ENCODE data around the gene CA11.
"Not testable (repeated sequence)": the region's sequence is repeated elsewhere in the genome, so short reads cannot be mapped to it uniquely, and the experiment has no call there.

Gene CA11

DNA sequence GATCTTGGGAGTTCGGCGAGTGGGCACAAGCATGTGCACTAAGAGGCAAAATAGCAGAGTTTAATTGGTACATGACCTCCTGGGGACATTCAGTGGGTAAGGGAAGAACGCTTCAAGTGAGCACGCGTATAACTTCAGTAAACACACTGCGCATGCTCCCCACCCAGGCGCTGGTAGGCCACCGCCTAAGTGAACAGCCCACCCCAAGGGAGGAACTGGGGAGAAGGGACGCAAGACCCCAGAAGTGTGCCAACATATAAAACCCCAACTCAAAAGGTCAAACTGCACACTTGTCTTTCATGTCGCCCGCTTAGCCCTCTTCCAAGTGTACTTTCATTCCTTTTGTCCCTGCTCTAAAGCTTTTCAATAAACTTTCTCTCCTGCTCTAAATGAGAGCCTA lies 37.4 kb upstream of the CA11 start:
- ChIA-PET CTCF (interaction anchor here (0.7 kb wide), 1 partner anchor 8 kb away, joined by 3 read pairs; no protein-coding TSS in a partner anchor), POLR2A (no interaction called here)
- H3K4me3 ChIP-seq (ENCODE audit: control insufficient read depth in 1 of 7, extremely low read depth in 1 of 7, insufficient read depth in 4 of 7, low read depth in 2 of 7, low read length in 6 of 7) = peak overlapping the region in 5 of 7 experiments; percentile 10 to 67 (median 45)
- H3K4me1 ChIP-seq (ENCODE audit: control extremely low read depth in 1 of 4, control insufficient read depth in 4 of 4, insufficient read depth in 4 of 4, low read length in 3 of 4) = peaks cover 0 to 10% (median 2%) of the 10 kb centered on the region in 4 experiments
- H3K27ac ChIP-seq (ENCODE audit: insufficient read depth in 1 of 2, low read depth in 1 of 2, low read length in 2 of 2, poor library complexity in 1 of 2, severe bottlenecking in 2 of 2) = no peak overlapping the region
- peak; percentile 52 to 68 (median 65) for DNase-seq
- H3K9me3 ChIP-seq (ENCODE audit: control extremely low read depth in 1 of 5, control insufficient read depth in 4 of 5, insufficient read depth in 2 of 5, low read depth in 1 of 5, low read length in 4 of 5) = no peaks in the 10 kb centered on the region
- no peaks in the 10 kb centered on the region for H3K27me3 ChIP-seq (replicated peaks in 2 of 5; ENCODE audit: control insufficient read depth in 4 of 5, insufficient read depth in 5 of 5, low read length in 4 of 5)
- no peaks in the 10 kb centered on the region for H3K36me3 ChIP-seq (ENCODE audit: control insufficient read depth in 4 of 4, insufficient read depth in 4 of 4, low read length in 3 of 4)
- 71% methylated on average over 11 of the region's 11 CpGs for WGBS (ENCODE audit: insufficient coverage)

DNA sequence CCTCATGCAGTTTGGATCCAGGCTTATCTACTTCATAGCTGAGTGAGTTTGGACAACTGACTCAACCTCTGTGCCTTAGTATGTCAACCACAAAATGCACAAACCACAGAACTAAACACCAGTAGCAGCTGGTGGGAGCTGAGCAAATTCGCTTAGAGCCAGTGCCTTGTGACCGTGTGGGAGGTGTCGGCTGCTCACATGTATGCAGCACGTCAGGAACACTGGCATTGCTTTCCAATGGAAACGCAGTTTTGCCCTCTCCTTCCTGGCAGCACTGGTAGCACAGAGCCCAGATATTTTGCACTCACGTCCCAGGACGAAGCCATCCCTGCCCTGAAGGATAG lies 35.1 kb upstream of the CA11 start:
- no peak overlapping the region for H3K27ac ChIP-seq (ENCODE audit: insufficient read depth in 1 of 2, low read depth in 1 of 2, low read length in 2 of 2, poor library complexity in 1 of 2, severe bottlenecking in 2 of 2)
- POLR2A ChIA-PET = no interaction called here
- 93% methylated on average over 5 of the region's 7 CpGs for WGBS (ENCODE audit: insufficient coverage)
- peaks cover 0 to 10% (median 2%) of the 10 kb centered on the region in 4 experiments for H3K4me1 ChIP-seq (ENCODE audit: control extremely low read depth in 1 of 4, control insufficient read depth in 4 of 4, insufficient read depth in 4 of 4, low read length in 3 of 4)
- H3K36me3 ChIP-seq (ENCODE audit: control insufficient read depth in 4 of 4, insufficient read depth in 4 of 4, low read length in 3 of 4) = no peaks in the 10 kb centered on the region
- peak in 1 of 3 donors; percentile 33 for DNase-seq
- no peak overlapping the region for H3K4me3 ChIP-seq (ENCODE audit: control insufficient read depth in 1 of 7, extremely low read depth in 1 of 7, insufficient read depth in 4 of 7, low read depth in 2 of 7, low read length in 6 of 7)
- H3K27me3 ChIP-seq (replicated peaks in 2 of 5; ENCODE audit: control insufficient read depth in 4 of 5, insufficient read depth in 5 of 5, low read length in 4 of 5) = no peaks in the 10 kb centered on the region
- no peaks in the 10 kb centered on the region for H3K9me3 ChIP-seq (ENCODE audit: control extremely low read depth in 1 of 5, control insufficient read depth in 4 of 5, insufficient read depth in 2 of 5, low read depth in 1 of 5, low read length in 4 of 5)
- CTCF ChIA-PET = no interaction called here

DNA sequence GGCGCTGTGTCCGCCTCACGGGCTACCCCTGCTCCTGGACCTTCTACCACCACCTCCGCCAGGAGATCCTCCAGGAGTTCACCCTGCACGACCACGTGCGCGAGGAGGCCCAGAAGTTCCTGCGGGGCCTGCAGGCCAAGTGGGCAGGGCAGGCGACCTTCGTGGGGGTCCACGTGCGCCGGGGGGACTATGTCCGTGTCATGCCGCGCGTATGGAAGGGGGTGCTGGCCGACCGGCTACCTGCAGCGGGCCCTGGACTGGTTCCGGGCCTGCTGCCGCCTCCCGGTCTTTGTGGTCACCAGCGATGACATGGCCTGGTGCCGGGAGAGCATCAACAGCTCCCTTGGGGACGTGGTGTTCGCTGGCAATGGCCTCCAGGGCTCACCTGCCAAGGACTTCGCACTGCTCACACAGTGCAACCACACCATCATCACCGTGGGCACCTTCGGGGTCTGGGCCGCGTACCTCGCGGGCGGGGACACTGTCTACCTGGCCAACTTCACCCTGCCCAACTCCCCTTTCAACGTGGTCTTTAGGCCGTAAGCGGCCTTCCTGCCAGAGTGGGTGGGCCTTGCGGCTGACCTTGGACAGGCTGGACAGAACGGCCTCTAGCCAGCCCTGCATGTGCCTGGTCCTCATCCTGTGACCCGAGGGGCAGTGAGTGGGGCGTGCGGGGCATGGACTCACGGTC lies 34.6 kb upstream of the CA11 start:
- 92% methylated on average over 44 of the region's 45 CpGs for WGBS (ENCODE audit: insufficient coverage)
- POLR2A ChIA-PET = no interaction called here
- no peaks in the 10 kb centered on the region for H3K27me3 ChIP-seq (replicated peaks in 2 of 5; ENCODE audit: control insufficient read depth in 4 of 5, insufficient read depth in 5 of 5, low read length in 4 of 5)

DNA sequence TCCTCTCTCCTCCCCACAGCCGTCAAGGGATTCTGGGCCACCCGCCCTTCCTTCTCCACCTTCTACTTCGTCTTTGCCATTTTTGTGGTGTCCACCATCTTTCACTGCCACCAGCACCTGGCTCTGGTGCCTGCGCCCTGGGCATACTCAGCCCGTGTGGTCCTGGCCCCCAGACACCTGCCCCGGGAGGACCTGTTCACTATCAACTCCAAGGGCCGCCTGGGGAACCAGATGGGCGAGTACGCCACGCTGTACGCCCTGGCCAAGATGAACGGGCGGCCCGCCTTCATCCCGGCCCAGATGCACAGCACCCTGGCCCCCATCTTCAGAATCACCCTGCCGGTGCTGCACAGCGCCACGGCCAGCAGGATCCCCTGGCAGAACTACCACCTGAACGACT lies 34.0 kb upstream of the CA11 start:
- H3K9me3 ChIP-seq (ENCODE audit: control extremely low read depth in 1 of 5, control insufficient read depth in 4 of 5, insufficient read depth in 2 of 5, low read depth in 1 of 5, low read length in 4 of 5); H3K27me3 ChIP-seq (replicated peaks in 2 of 5; ENCODE audit: control insufficient read depth in 4 of 5, insufficient read depth in 5 of 5, low read length in 4 of 5); H3K4me3 ChIP-seq (ENCODE audit: control insufficient read depth in 1 of 7, extremely low read depth in 1 of 7, insufficient read depth in 4 of 7, low read depth in 2 of 7, low read length in 6 of 7); CTCF ChIA-PET; DNase-seq; H3K36me3 ChIP-seq (ENCODE audit: control insufficient read depth in 4 of 4, insufficient read depth in 4 of 4, low read length in 3 of 4); POLR2A ChIA-PET; H3K4me1 ChIP-seq (ENCODE audit: control extremely low read depth in 1 of 4, control insufficient read depth in 4 of 4, insufficient read depth in 4 of 4, low read length in 3 of 4); H3K27ac ChIP-seq (ENCODE audit: insufficient read depth in 1 of 2, low read depth in 1 of 2, low read length in 2 of 2, poor library complexity in 1 of 2, severe bottlenecking in 2 of 2): not testable (repeated sequence)
- 100% methylated on average over 3 of the region's 19 CpGs for WGBS (ENCODE audit: insufficient coverage)

More for the DNA sequence above, 34.6 kb upstream of the CA11 start:
- Histone ChIP-seq H3K4me3 (ENCODE audit: control insufficient read depth in 1 of 7, extremely low read depth in 1 of 7, insufficient read depth in 4 of 7, low read depth in 2 of 7, low read length in 6 of 7) (no peak overlapping the region), H3K27ac (ENCODE audit: insufficient read depth in 1 of 2, low read depth in 1 of 2, low read length in 2 of 2, poor library complexity in 1 of 2, severe bottlenecking in 2 of 2) (no peak overlapping the region), H3K9me3 (ENCODE audit: control extremely low read depth in 1 of 5, control insufficient read depth in 4 of 5, insufficient read depth in 2 of 5, low read depth in 1 of 5, low read length in 4 of 5) (no peaks in the 10 kb centered on the region), H3K4me1 (ENCODE audit: control extremely low read depth in 1 of 4, control insufficient read depth in 4 of 4, insufficient read depth in 4 of 4, low read length in 3 of 4) (peaks cover 0 to 10% (median 2%) of the 10 kb centered on the region in 4 experiments), H3K36me3 (ENCODE audit: control insufficient read depth in 4 of 4, insufficient read depth in 4 of 4, low read length in 3 of 4) (no peaks in the 10 kb centered on the region)
- DNase-seq = no peak
- CTCF ChIA-PET = no interaction called here

DNA sequence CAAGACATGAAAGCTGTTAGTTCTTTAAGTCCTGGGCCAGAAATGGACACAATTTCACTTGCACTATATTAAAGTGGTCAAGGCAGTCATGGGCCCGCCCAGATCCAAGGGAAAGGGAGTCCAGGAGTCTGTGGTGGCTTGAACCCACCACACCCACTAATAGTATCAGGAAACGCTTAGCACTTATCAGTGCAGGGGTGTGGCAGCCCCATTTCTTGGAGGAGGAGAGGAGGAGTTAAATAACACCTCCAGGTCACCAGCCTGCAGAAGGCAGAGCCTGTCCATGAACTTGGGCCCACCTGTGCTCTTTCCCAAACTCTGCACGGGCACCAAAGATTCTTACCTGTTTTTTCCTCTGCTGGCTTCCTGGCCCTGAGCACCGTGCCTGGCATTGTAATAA lies 32.2 kb upstream of the CA11 start:
- ChIA-PET CTCF (interaction anchor here (0.9 to 1.9 kb wide), 4 partner anchors 10 to 153 kb away, joined by 3 to 5 read pairs (median 4); partner anchors contain the start of gene RASIP1), POLR2A (interaction anchor here (0.5 kb wide), 1 partner anchor 26 kb away, joined by 3 read pairs; no protein-coding TSS in a partner anchor)
- DNase-seq = no peak
- Histone ChIP-seq H3K27ac (ENCODE audit: insufficient read depth in 1 of 2, low read depth in 1 of 2, low read length in 2 of 2, poor library complexity in 1 of 2, severe bottlenecking in 2 of 2) (no peak overlapping the region), H3K27me3 (replicated peaks in 2 of 5; ENCODE audit: control insufficient read depth in 4 of 5, insufficient read depth in 5 of 5, low read length in 4 of 5) (no peaks in the 10 kb centered on the region), H3K9me3 (ENCODE audit: control extremely low read depth in 1 of 5, control insufficient read depth in 4 of 5, insufficient read depth in 2 of 5, low read depth in 1 of 5, low read length in 4 of 5) (no peaks in the 10 kb centered on the region), H3K4me3 (ENCODE audit: control insufficient read depth in 1 of 7, extremely low read depth in 1 of 7, insufficient read depth in 4 of 7, low read depth in 2 of 7, low read length in 6 of 7) (no peak overlapping the region), H3K36me3 (ENCODE audit: control insufficient read depth in 4 of 4, insufficient read depth in 4 of 4, low read length in 3 of 4) (no peaks in the 10 kb centered on the region), H3K4me1 (ENCODE audit: control extremely low read depth in 1 of 4, control insufficient read depth in 4 of 4, insufficient read depth in 4 of 4, low read length in 3 of 4) (peaks cover 0 to 10% (median 3%) of the 10 kb centered on the region in 4 experiments)
- WGBS (ENCODE audit: insufficient coverage) = 71% methylated on average over 1 of the region's 4 CpGs

DNA sequence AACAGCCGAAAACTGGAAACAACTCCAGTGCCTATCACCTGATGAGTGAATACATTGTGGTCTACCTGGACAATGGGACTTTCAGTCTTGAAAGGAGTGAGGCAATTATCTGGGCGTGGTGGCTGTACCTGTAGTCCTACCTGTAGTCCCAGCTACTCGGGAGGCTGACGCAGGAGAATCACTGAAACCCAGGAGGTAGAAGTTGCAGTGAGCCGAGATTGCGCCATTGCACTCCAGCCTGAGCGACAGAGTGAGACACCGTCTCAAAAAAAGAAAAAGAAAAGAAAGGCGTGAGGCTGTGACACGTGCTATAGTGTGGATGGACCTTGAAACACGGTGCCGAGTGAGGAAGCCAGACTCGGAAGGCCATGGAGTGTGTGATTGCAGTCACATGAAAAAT lies 30.9 kb upstream of the CA11 start:
- ChIA-PET CTCF (interaction anchor here (1.5 to 4.5 kb wide), 5 partner anchors 32 to 155 kb away, joined by 4 to 40 read pairs (median 8); partner anchors contain the start of gene CA11), POLR2A (no interaction called here)
- no peak overlapping the region for H3K4me3 ChIP-seq (ENCODE audit: control insufficient read depth in 1 of 7, extremely low read depth in 1 of 7, insufficient read depth in 4 of 7, low read depth in 2 of 7, low read length in 6 of 7)
- WGBS (ENCODE audit: insufficient coverage) = 98% methylated on average over 13 of the region's 13 CpGs
- peaks cover 0 to 10% (median 3%) of the 10 kb centered on the region in 4 experiments for H3K4me1 ChIP-seq (ENCODE audit: control extremely low read depth in 1 of 4, control insufficient read depth in 4 of 4, insufficient read depth in 4 of 4, low read length in 3 of 4)
- DNase-seq = no peak
- no peaks in the 10 kb centered on the region for H3K27me3 ChIP-seq (replicated peaks in 2 of 5; ENCODE audit: control insufficient read depth in 4 of 5, insufficient read depth in 5 of 5, low read length in 4 of 5)
- no peaks in the 10 kb centered on the region for H3K9me3 ChIP-seq (ENCODE audit: control extremely low read depth in 1 of 5, control insufficient read depth in 4 of 5, insufficient read depth in 2 of 5, low read depth in 1 of 5, low read length in 4 of 5)
- no peaks in the 10 kb centered on the region for H3K36me3 ChIP-seq (ENCODE audit: control insufficient read depth in 4 of 4, insufficient read depth in 4 of 4, low read length in 3 of 4)
- H3K27ac ChIP-seq (ENCODE audit: insufficient read depth in 1 of 2, low read depth in 1 of 2, low read length in 2 of 2, poor library complexity in 1 of 2, severe bottlenecking in 2 of 2) = no peak overlapping the region

DNA sequence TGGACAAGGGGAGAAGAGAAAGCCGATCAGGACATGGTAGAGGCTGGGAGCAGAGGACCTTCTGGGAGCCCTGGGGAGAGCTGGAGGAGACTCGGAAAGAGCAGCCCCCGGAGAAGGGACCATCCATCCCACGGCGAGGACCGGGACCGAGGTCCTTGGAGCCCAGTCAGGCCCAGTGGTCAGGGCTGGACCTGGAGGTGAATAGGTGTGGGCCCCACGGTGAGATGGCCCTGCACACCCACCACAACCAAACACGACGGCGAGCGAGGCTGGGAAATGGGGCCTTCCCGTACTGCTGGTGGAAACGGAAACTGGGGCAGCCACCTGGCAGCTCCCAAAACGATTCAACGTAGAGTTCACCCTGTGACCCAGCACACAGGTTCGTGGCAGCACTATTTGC lies 30.5 kb upstream of the CA11 start:
- no peaks in the 10 kb centered on the region for H3K9me3 ChIP-seq (ENCODE audit: control extremely low read depth in 1 of 5, control insufficient read depth in 4 of 5, insufficient read depth in 2 of 5, low read depth in 1 of 5, low read length in 4 of 5)
- ChIA-PET CTCF (interaction anchor here (1.1 to 4.5 kb wide), 10 partner anchors 19 to 155 kb away, joined by 4 to 40 read pairs (median 8); partner anchors contain the start of genes CA11 and FUT2), POLR2A (no interaction called here)
- no peaks in the 10 kb centered on the region for H3K27me3 ChIP-seq (replicated peaks in 2 of 5; ENCODE audit: control insufficient read depth in 4 of 5, insufficient read depth in 5 of 5, low read length in 4 of 5)
- peaks cover 0 to 10% (median 3%) of the 10 kb centered on the region in 4 experiments for H3K4me1 ChIP-seq (ENCODE audit: control extremely low read depth in 1 of 4, control insufficient read depth in 4 of 4, insufficient read depth in 4 of 4, low read length in 3 of 4)
- no peak overlapping the region for H3K27ac ChIP-seq (ENCODE audit: insufficient read depth in 1 of 2, low read depth in 1 of 2, low read length in 2 of 2, poor library complexity in 1 of 2, severe bottlenecking in 2 of 2)
- no peak for DNase-seq
- WGBS (ENCODE audit: insufficient coverage) = 95% methylated on average over 11 of the region's 17 CpGs
- H3K36me3 ChIP-seq (ENCODE audit: control insufficient read depth in 4 of 4, insufficient read depth in 4 of 4, low read length in 3 of 4) = no peaks in the 10 kb centered on the region
- H3K4me3 ChIP-seq (ENCODE audit: control insufficient read depth in 1 of 7, extremely low read depth in 1 of 7, insufficient read depth in 4 of 7, low read depth in 2 of 7, low read length in 6 of 7) = no peak overlapping the region

Measured in common myeloid progenitor, CD34-positive (primary cell).